Raji (cell line): ENCODE results near the gene SIPA1L3.

Source experiments
- POLR2A ChIP-seq: IDR thresholded peaks from 2 replicates; pipeline ENCODE4 v1.6.1; 2011; ENCODE audit warnings: low read depth, low read length, control low read depth; ENCODE audit not compliant: insufficient read depth

SIPA1L3 gene

DNA sequence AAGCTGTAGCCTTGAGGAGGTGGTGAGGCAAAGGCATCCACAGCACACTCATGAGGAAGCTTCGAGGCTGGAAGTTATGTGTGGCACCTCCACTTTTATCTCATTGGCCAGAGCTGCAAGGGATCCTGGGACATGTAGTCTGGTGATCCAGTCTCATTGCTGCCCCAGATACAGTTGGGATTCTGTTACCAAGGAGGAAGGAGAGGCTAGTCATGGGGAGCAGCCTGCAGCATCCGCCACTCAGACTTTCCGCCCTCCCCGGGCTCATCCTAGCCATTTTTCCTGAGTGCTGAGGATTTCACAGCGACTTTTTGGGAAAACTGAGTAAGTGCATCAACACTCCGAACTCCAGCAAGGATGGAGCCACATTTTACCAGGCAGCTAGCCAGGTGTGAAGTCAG, 242.7 kb downstream of the SIPA1L3 start:
- no peak for TF ChIP-seq POLR2A

DNA sequence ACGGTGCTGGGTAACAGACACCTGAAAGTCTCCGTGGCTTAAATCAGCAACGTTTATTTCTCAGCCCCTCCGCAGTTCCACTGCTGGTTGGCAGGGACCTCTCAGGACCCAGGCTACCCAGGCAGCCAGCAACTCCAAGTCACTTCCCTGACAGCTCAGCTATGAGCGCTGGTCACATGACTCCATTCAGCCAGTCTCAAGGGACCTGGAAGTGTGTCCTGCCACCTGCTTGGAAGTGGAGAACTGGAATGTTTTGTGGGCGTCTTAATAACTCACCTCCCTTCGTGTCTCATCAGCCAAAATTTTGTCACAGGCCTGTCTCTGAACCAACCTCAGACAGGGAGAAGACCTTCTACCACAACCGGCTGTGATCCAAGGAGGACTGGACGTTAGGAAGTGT, 244.2 kb downstream of the SIPA1L3 start:
- TF ChIP-seq POLR2A: no peak

DNA sequence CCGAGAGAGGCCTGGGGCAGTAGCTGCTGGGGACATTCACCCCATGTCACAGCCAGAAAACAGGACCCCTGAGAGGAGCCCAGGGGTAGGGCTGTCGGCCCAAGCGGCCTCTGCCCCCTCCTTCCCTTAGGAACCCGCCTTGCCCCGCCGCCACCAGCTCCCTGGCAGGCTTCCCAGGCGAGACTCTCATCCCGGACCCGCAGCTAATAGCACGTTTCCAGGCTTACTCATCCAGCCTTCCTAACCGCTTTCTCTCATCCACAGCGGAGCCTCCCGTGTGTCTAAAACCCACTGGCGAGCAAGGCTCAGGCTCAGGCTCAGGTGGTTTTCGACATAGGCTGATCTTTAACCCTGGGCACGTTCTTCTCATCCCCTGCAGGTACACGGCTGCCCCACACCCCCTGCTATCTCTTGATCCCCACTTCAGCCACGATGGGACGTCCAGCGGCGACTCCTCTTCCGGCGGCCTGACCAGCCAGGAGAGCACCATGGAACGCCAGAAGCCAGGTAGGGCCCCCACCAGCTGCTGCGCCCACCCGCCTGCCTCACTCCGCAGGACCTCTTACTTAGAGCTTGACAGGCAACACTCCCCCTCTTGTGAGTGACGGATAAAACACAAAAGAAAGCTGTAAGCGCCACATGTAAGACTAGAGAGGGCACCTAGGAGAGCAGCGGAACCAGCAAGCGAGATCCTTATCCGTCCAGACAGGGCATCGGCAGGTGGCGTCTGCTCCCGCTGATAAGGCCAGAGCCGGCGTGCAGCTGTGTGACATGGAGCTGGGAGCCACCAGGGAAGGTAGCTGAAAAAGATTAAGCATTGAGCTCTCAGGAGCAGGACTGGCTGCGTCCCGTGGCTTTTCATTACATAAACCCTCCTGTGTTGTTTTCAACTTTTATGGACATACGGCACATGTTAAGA, 245.7 kb downstream of the SIPA1L3 start:
- TF ChIP-seq POLR2A: no peak

DNA sequence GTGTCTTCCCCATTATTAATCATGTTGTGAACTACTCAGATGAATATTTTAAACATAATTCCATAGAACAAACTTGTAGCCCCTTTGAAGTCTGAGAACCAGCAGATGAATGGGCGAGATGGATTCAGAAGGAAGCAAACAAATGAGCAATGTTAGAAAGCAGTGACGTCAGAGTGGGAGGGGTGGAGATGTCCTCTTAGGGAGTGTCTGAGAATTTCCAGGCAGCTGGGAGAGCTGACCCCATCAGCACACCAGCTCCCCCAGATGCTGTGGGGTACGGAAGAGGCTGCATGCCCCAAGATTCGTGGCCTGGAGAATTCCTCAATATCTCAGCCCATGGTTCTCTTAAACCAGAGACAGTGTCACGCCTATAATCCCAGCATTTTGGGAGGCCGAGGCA, 248.4 kb downstream of the SIPA1L3 start:
- no peak for TF ChIP-seq POLR2A

DNA sequence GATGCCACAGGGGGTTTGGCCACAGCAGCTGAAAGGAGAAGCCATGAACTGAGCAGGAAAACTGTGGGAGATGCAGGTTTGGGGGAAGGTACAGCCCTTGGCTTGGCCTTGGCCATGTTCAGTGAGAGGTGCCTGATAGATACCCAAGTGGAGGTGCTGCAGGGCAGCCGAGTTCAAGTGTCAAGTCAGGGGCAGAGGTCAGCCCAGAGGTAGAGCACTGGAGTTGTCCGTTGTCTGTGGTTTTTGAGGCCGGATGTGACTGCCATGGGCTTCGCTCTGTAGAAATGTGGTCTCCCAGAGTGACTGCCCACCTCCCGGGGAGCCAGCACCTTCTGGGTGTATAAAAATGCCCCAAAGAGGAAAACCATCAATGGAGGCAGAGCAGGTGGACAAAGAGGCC, 251.7 kb downstream of the SIPA1L3 start:
- TF ChIP-seq POLR2A: no peak

DNA sequence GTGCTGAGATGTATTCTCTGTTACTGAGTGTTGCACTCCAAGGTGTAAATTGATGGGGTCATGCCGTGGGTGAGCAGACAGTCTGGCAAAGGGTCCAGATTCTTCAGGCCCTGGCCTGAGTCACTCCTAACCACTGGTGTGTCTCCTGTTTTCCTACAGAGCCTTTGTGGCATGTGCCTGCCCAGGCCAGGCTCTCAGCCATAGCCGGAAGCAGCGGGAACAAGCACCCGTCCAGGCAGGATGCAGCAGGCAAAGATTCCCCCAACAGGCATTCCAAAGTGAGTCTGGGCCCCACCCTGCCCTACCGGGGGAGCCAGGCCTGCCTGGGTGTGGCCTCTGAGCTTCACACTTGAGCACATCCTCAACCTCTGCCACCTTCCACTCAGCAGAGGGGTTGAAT, 255.1 kb downstream of the SIPA1L3 start:
- TF ChIP-seq POLR2A: no peak

DNA sequence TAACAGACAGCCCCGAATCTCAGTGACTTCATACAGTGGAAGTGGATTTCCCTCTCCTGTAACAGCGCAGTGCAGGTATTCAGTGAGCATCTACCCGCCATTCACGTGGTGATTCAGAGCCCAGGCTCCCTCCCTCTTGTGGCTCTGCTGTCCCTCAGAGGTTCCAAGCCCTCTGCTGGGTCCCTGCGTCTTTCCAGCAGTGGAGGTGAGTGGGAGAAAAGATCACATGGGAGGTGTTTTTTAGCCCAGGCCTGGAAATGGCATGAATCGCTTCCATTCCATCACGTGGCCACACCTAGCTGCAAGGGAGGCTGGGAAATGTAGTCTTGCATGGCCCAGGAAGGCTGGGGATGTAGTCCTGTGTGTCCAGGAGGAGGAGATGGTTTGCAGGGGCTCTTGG, 255.6 kb downstream of the SIPA1L3 start:
- no peak for TF ChIP-seq POLR2A

DNA sequence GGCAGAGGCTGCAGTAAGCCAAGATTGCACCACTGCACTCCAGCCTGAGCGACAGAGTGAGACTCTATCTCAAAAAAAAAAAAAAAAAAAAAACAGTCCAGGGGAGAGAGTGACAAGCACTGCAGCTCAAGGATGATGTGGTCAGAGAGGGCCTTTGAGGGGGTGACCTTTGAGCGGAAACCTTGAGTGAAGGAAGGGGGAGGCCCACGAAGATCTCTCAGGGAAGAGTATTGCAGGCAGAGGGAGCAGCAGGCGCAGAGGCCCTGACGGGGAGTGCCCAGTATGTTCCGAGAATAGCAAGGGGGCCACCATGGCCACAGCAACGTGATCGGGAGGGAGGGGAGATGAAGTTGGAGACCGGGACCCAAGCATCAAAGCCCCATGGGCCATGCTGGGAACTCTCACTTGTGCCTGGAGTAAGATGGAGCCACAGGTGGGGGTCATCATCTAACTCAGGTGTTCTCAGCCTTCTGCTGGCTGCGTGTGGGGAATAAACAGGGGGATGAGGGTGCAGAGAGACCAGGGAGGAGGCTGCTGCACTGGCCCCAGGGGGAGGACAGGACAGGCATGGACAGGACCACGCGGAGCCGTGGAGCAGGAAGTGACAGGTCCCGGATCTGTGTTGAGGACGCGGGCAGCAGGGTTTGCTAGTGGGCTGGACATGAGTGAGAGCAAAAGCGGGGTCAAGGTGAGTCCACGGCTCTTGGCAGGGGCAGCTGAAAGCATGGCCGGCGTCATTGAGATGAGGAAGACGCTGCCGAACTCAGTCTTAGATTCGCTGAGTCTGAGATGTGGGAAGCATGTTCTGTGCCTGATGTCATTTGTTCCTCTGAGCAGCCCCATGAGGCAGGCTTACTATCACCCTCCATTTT, 256.6 kb downstream of the SIPA1L3 start:
- TF ChIP-seq POLR2A: no peak

DNA sequence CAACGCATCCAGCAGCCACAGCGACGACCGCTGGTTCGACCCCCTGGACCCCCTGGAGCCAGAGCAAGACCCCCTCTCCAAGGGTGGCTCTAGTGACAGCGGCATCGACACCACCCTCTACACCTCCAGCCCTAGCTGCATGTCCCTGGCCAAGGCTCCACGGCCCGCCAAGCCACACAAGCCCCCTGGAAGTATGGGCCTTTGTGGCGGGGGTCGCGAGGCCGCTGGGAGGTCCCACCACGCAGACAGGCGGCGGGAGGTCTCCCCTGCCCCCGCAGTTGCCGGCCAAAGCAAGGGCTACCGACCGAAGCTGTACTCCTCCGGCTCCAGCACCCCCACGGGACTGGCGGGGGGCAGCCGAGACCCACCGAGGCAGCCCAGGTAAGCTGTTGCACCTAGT, 257.5 kb downstream of the SIPA1L3 start:
- no peak for TF ChIP-seq POLR2A

DNA sequence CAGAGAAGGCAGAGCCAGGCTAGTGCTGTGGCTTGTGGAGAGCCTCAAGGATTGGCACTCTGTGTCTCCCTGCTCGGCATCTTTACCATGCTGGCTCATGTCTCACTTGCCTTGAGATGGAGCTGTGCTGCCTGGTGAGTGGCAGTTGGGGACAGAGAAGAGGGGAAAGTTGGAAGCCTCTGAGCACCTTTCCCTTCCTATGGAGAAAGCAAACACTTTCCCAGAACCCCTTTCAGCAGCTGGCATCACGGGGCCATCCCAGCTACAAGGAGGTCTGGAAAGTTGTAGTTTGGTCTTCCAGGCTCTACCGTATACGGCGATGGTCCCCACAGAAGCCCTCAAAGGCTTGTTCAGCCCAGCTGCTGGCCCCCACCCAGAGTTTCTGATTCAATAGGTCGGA, 258.3 kb downstream of the SIPA1L3 start:
- no peak for TF ChIP-seq POLR2A

DNA sequence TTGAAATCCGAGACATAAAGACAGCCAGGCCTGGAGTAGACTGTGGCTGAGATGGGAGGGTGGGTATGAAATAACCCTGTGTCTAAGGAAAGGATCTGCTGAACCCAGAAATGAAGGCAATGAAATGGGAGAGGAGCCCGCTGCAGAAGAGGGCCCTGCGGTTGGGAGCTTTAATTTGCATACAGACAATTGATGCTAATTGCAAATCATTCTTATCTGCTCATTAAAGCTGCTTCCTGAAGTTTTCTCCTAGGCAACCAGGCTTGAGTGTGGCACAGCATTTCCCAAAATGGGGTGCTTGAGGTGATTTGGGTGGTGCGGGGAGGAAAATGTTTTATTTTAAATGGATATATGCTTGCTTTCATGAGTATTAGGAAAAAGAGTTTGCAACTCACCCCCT, 261.6 kb downstream of the SIPA1L3 start:
- TF ChIP-seq POLR2A: no peak

DNA sequence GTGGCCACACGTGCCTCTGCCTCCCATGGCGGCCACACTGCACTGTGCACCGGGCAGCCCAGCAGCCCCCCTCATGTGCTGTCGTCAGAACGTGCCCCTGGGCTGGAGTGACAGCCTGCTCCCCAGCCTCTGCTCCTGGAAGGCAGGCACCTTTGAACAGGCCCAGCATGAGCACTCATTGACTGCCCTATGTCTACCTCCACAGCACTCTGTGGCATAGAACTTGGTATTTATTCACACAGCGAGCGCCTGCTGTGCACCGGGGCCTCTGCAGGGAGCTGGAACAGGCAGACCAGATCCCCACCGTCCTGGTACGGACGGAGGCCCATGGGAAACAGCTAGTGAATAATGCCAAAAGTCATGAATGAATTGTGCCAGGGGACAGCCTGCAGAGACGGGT, 263.3 kb downstream of the SIPA1L3 start:
- no peak for TF ChIP-seq POLR2A

DNA sequence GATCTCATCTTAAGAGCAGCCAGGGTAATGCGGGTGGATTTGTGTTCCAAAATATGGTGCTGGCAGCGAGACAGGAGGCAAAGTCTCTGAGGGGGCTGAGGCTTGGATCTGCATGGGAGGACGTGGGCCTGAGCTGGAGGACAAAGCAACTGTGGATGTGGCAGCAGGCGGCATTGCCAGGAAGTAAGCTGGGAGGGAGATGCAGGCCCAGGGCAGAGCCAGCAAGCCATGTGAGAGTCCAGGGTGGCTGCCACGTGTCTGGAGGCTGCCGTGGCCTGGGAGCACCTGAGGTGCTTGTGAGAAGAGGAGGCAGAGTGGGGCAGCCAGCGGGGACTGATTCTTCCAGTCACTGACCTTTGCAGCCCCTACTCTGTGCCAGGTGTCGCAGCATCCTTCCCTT, 265.0 kb downstream of the SIPA1L3 start:
- no peak for TF ChIP-seq POLR2A

DNA sequence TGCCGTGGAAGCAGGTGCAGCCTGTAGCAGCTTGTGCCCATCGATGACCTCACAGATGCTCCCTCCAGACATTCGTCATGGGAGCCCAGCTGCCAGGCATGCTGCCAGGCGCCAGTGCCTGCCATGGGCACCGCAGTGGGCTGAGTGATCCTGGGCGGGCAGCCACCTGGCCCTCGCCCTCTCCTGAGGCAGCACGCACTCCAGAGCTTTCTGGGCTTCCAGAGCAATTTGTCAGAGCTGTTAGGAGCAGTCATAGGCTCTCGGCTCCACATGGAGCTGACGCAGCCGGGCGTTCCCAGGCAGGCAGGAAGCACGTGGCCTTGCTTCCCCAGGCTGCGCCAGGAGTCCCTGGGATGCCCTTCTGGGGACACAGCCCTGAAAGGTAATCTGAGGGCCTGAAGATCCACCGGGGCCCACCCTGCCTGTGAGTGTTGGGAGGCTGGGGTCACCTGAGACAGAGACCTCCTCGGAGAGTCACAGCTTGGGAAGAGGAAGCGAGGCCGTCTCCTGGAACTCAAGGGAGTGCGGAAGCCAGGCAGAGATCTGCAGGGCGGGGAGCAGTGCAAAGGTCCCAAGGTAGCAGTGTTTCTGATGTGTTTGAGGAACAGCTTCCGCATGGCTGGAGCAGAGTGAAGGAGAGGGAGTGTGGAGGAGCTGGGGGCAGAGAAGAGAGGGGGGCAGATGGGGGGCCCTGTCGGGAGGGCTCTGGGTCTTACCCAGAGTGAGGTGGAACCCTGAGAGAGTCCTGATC, 266.5 kb downstream of the SIPA1L3 start:
- no peak for TF ChIP-seq POLR2A

DNA sequence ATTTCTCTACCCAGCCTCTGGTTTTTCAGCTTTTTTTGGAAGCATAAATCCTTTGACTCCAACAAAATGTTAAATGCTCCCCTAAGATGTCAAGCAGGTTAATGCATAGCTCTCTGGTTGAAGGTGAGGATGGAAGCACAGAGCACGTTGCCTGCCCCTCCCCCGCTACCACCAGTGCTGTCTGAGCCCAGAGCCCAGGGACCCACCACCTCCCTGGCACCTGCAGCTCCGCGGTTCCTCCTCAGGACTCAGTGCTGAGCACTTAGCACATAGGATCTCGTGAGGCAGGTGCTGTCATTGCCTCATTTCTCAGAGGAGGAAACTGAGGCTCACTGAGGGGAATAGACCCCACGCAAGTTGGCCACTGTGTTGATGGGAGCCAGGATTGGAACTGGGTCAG, 268.4 kb downstream of the SIPA1L3 start:
- TF ChIP-seq POLR2A: no peak
